Kidney epithelial cell (primary cell): ENCODE results near the gene ZIC4. TPM values are rescaled to one million over a fixed set of nuclear protein-coding genes. Genes with fewer than 3 reads are reported as not detected.

Source experiments
- DNase-seq: peaks from one replicate; pipeline ENCODE4 v3.0.0-alpha.2; 2010; ENCODE audit warnings: low read depth
- H3K27me3 ChIP-seq: 2 replicates; pipeline ENCODE4 v1.6.0; 2011; ENCODE audit warnings: low read length; ENCODE audit not compliant: control insufficient read depth, insufficient read depth
- H3K36me3 ChIP-seq: 2 replicates; pipeline ENCODE4 v1.5.1; 2011; ENCODE audit warnings: low read length; ENCODE audit not compliant: control insufficient read depth, insufficient read depth
- H3K4me3 ChIP-seq: 2 replicates; pipeline ENCODE4 v1.5.1; 2011; ENCODE audit warnings: low read depth, mild to moderate bottlenecking, control low read depth, low read length
- CTCF ChIP-seq: IDR thresholded peaks from 2 replicates; pipeline ENCODE4 v1.5.1; 2011; ENCODE audit warnings: mild to moderate bottlenecking, moderate library complexity, low read length, control low read depth, inconsistent platforms; ENCODE audit not compliant: insufficient read depth, poor library complexity, severe bottlenecking
- total RNA-seq: library from RNA; depleted of rRNA; stranded (reverse); fragments of >200 nt; gene quantifications from 2 replicates; pipeline ENCODE4 v1.2.3, GENCODE V29; 2015

Gene ZIC4
- total RNA-seq, 1 donor from 2014 or later: not detected

- Histone ChIP-seq H3K27me3 (peaks cover 68% of the 10 kb centered on the region), H3K36me3 (no peaks in the 10 kb centered on the region), H3K4me3 (no peak overlapping the region)
- no peak for DNase-seq
- TF ChIP-seq CTCF: no peak
These were observed 21.9 kb downstream of the ZIC4 start for GRCh38 chr3:147384210-147385058.

- TF ChIP-seq CTCF: peak; percentile 20
- DNase-seq: no peak
- Histone ChIP-seq H3K4me3 (no peak overlapping the region), H3K27me3 (peaks cover 68% of the 10 kb centered on the region), H3K36me3 (no peaks in the 10 kb centered on the region)
These were observed 22.7 kb downstream of the ZIC4 start for GRCh38 chr3:147383617-147384016.

- no peak for TF ChIP-seq CTCF
- Histone ChIP-seq H3K27me3 (peaks cover 62% of the 10 kb centered on the region), H3K36me3 (no peaks in the 10 kb centered on the region), H3K4me3 (no peak overlapping the region)
- no peak for DNase-seq
These were observed 24.7 kb downstream of the ZIC4 start for GRCh38 chr3:147381596-147381995.

- DNase-seq: no peak
- no peak for TF ChIP-seq CTCF
- no peak overlapping the region for H3K4me3 ChIP-seq
- peaks cover 61% of the 10 kb centered on the region for H3K27me3 ChIP-seq
- no peaks in the 10 kb centered on the region for H3K36me3 ChIP-seq
These were observed 25.4 kb downstream of the ZIC4 start for GRCh38 chr3:147380977-147381376.

- Histone ChIP-seq H3K4me3 (no peak overlapping the region), H3K36me3 (no peaks in the 10 kb centered on the region), H3K27me3 (peaks cover 57% of the 10 kb centered on the region)
- no peak for TF ChIP-seq CTCF
- no peak for DNase-seq
These were observed 25.9 kb downstream of the ZIC4 start for GRCh38 chr3:147380387-147380951.

GRCh38 chr3:147379651-147380050 lies 26.7 kb downstream of the ZIC4 start:
- DNase-seq: no peak
- no peak for TF ChIP-seq CTCF
- no peak overlapping the region for H3K4me3 ChIP-seq
- peaks cover 53% of the 10 kb centered on the region for H3K27me3 ChIP-seq
- no peaks in the 10 kb centered on the region for H3K36me3 ChIP-seq
